GOT3 (cell line): ENCODE data around the gene MAGIX.

Experiments used
- DNase-seq: peaks from one replicate; lab custom pipeline; 2025; ENCODE audit warnings: mixed read lengths; lab: John Stamatoyannopoulos, UW

The MAGIX gene

DNA sequence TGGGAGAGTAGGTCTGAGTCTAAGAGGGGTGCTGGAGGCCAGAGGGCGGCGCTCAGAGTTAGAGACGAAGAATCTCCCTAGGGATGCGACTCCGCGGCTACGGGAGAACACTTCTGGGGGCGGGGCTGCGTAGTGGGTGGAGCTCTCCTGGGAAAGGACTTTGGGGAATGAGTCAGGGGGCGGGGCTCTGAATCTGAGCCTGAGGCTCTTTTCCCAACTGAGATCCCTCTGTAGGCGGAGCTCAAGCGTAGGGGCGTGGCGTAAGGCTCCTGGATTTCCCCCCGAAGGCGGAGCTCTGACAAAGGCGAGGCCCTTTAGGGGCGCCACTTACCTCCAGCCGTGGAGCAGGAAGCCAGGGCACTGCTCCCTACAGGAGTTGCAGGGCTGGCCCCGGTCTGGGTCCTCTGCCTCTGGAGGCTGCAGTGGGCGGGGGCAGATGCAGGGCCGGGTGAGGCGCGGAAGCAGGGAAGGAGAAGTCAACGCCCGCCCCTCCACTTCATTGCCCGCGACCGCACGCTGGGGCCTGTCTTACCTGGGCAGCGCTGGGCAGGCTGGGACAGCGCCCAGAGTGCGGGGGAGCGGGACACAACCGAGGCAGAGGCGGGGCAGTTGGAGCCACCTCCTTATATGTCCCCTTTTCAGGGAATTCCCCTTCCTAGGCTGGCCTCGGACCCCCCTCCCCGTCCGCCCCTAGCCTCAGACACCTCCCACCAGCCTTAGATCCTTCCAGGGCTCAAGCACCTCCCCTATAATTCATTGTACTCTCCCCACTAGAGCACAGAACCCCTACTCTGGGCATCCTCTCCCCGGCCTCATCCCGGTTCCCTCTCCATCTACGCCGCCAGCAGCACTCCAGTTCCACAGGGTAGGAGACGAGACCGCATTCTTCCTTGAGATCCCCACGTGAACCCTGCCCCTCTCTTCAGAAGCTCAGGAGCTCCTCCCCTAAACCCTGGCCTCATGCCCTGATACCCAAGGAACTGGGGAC is 22.0 kb downstream of the MAGIX start:
- peak; percentile 34 for DNase-seq

DNA sequence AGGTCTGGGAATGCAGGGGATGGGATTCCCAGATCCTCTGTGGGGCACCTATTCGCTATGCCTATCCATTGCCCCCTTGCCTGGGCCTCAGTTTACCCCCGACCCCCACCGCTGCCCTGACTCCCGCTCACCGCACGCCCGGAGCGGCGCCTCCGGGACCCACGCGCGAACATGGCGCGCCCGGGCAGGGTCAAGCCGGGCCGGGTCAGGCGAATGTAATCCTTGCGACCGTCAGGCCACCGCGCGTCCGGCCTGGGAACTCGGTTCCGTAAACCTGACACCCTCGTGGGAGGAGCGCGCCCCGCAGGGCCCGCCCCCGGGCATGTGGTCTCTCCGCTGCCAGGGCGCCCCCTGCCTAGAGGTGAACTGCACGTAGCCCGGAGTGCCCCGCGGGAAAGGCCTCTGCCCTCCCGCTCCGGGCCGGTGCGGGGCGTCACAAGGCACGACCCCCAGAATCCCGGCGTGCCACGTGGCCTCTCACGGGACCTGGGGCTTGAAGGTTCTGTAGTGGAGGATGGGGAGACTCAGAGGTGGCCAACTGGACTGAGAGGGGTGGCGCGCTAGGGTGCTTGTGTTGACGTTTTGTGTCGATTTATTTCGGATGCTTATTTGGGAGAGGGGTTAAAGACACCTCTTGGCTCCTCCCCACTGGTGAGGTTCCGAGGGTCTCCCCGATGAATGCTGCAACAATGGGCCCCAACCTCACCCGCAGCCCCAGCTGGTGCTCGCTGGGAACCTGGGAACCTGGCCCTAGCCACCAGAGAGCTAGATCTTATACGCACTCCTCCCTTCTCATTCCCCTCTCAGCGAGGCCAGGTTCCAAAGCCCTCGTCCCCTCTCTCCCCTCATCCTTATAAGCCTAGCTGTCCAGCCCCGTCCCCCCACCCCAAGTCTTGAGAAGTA is 23.8 kb downstream of the MAGIX start, which contains the start of gene PRICKLE3:
Gene PRICKLE3 (minus strand): TSS at position 249 of the 903 bp plus-strand sequence. CDS start 76 bp downstream, at position 173.
- peak; percentile 7 for DNase-seq

DNA sequence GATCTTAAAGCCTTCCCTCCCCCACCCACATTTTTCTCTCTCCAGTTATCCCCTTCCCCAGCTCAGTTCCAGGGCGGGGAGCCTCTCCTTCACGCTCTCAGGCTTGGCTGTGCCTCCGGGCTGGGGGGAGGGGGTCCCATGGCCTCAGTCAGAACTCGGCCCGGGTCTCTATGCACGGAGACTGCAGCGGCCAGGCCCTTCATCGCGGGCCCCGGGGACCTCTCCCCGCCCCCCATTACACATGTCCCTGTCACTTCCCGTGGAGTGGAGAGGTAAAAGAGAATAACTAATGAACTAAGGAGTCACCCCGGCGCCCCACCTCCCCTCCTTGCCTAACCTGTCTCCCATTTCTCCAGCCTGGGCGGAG is 24.5 kb downstream of the MAGIX start:
- DNase-seq: no peak

DNA sequence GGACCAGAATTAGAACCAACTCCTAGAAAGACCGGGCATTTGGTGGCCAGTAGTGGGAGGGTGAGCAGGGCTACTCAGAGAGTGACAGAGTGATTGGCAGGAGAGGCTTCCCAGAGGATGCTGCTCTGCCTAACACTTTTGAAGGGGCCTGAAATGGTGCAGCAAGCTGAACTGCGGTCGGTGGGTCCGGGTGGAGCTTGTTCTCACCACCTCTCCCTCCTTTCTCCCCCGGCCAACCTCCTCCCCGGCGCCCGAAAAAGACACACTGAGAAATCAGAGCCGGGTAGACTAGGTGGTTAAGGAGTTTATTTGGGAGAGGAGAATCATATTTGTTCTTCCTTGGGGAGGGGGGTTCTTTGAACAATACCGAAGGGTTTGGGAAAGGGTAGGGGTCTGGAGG is 25.0 kb downstream of the MAGIX start:
- no peak for DNase-seq

DNA sequence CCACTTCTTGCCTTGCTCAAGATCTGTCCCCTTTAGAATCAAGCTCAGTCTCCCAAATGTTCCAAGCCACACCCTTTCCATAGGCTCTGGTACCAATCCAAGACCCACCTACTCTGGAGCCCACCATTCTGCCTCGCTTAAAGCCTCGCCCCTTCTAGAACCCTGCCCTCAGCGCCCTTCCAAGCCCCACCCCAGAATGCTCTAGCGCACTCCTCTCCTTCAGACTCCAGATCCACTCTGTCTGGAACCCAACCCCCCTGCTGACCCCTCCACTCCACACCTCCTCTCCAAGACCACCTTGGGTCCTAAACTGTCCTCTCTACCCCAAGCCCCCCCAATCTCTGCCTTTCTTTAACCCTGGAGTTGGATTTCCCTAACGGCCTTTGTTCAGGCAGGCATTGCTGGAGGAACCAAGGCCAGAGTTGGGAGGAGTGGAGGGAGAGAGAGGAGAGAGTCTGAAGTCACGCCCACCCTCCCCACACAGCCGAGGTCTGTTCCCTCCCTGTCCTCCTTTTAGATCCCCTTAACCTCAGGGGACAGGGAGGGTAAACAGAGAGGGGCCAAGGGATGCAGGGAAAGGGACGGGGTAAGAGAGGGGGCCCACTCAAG is 26.0 kb downstream of the MAGIX start:
- no peak for DNase-seq

DNA sequence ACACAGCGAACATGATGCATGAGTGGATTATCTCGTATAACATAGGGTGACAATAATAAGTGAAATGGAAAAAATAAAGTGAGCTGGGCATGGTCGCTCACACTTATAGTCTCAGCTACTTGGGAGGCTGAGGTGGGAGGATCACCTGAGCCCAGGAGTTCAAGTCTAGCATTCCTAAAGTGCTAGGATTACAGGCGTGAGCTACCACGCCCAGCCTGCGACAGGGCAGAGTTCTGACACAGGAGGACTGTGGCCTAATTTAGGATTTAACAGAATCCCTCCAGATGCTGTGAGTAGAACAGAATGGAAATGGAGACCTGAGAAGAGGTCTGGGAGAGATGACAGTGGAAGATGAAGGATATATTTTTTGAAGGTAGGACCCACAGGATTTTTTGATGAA is 27.0 kb downstream of the MAGIX start:
- DNase-seq: no peak

DNA sequence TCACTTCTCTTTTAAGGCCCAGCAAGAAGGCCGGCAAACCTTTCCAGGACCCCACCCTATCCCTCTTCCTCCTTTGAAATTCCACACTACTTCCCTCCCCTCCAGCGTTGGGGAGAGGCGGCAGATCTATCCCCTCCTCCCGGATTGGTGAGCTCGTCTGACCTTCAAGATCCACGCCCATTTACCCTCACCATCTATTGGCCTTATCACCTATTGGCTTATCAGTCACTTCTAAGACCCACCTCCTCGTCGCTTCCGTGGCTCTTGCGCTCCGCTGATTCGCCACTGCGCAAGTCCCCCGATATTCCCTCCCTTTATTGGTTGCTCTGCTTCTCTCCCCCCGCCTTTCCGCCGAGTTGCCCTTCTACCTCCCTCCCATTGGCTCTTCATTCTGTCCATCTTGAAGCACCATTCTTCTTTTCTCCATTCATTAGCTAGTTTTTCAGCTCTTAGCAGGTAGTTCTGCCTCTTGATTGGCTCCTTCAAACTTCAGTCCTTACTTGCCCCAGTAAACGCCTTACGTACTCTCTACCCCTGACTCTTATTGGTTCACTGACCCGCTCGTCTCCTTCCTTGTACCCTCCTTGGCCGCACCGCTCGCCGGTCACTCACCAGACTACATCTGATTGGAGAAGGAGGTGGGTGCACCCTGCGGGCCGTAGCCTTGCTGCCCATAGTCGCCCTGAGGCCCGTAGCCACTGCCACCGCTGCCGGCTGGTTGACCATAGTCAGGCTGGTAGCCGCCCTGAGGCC is 28.4 kb downstream of the MAGIX start:
- DNase-seq: peak; percentile 81

DNA sequence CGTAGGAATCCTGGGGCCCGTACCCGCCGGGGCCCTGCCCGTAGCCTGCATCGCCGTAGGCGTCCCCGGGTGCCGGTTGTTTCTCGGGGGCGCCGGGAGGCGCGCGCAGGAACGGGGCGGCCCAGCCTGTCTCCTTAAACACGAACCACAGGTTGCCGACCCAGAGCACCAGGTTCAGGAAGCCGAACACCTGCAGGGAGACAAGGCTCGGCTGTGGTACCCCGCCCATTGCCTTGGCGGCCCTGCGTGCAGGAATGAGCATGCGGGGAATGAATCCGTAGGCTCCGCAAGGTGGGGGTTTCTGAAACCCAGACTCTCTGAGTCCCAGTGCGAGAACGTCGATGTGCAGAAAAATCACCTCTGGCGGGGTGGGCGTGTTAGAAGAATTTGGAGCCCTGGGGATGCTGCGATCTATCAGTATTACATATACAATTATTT is 29.0 kb downstream of the MAGIX start:
- DNase-seq: no peak

DNA sequence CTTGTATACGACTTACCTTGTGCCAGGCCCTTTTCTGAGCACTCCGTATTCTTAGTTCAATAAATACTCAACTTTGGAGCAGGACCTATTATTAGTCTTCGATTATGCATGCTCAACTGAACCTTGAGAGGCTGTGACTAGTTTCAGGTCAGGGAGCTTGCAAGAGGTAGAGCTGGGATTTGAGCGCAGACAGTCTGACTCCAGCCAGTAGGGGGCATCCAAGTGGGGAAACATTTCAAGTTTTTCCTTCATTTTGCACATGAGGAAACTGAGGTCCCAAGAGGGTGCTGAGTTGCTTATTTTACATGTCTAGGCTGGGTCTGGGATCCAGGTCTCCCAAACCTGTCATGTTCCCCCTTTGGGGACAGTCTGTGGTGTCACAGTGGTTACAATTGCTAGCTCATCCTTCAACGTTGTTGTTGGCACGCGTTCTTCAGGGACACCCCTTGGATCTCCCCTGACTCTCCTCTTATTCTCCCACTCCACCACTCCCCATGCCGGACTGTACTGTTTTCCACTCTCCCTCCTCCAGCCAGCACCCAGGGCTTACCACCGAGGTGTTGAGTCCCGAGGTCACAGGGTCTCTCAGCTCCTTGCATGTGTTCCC is 30.3 kb downstream of the MAGIX start:
- DNase-seq: no peak

DNA sequence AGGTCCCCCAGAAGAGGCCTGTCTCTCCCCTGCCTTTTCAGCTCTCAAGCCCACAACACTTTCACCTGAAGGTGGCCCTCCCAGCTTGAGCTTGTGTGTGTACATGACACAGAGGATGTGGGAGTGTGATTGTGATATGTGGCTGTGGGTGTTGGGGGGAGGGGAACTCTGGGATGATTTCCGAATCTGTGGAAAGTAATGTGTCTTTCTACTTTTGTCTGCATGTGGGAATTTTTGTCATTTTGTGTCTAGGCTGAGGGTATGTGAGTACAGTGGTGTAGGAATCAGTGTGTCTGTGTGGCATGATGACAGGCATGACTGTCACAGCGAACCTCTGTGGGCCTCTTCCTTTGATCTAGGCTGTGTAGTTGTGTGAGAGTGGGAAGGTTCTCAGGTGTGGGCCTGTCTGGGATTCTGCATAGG is 31.0 kb downstream of the MAGIX start:
- DNase-seq: no peak

DNA sequence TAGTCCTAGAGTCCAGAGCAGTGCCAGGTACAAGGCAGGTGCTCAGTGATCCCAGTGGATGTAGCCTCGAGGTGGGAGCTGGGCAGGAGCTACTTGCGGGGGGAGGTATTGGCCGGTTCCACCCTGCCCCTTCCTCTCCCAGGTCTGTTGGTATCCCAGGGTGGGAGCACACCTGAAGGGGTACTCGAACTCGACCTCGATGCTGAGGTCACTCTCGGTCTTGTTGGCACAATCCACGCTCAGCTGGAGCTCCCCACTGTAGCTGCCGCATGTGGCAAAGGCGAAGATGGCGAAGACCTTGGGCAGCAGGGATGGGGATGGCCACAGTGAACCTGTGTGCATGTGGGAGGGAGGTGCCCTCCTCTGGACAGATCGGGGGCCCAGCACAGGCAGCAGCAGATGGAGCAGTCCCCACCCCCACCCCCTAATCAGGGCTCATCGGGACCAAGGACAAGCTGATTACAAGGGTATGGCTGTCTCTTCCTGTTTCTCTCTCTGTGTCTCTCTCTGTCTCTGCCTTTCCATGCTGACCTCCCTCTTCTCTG is 35.1 kb downstream of the MAGIX start:
- no peak for DNase-seq

DNA sequence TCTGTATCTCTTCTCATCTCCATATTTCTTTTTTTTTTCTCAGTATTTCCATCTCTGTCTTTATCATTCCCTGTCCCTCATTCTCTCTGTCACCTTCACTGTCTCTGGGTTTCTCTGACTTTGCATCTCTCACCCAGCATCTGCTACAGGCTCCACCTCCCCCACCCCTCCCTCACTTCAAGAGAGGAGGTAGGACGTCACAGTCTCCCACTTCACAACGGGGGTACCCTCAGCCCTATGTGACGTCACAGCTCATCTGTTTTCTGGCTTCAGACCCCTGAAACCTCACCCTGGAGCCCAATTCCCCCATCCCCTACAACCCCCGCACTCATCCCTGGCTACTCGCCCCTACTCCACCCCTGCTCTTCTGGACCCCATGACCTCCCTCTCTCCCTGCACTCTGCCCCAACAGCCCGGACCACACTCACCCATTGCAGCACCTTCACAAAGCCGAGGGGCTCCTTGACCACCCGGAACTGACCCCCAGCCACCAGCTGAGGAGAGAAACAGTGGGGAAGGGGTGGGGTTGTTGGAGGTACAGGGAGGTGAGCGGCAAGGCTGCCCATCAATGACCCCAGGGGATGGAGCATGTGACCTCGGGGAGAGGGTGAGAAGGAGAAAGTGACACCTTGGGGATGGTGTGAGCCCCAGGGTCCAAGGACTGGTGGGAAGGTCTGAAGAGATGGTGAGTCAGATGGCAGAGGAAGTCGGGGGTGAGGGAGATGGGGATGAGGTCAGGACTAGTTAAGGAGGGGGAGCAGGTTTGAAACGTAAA is 36.2 kb downstream of the MAGIX start:
- no peak for DNase-seq

DNA sequence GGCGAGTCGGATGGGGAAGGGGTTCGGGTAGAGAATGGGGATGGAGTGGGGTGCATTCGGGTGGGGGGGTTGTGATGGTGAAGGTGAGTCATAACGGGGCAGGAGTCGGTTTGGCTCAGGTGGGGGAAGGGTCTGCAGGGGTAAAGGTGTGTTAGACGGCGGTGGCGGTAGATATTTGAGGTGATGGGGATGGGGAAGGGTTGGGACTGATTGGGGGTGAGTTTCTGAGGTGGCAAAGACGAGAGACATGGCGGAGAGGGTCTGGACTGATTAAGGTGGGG is 36.7 kb downstream of the MAGIX start:
- DNase-seq: no peak

DNA sequence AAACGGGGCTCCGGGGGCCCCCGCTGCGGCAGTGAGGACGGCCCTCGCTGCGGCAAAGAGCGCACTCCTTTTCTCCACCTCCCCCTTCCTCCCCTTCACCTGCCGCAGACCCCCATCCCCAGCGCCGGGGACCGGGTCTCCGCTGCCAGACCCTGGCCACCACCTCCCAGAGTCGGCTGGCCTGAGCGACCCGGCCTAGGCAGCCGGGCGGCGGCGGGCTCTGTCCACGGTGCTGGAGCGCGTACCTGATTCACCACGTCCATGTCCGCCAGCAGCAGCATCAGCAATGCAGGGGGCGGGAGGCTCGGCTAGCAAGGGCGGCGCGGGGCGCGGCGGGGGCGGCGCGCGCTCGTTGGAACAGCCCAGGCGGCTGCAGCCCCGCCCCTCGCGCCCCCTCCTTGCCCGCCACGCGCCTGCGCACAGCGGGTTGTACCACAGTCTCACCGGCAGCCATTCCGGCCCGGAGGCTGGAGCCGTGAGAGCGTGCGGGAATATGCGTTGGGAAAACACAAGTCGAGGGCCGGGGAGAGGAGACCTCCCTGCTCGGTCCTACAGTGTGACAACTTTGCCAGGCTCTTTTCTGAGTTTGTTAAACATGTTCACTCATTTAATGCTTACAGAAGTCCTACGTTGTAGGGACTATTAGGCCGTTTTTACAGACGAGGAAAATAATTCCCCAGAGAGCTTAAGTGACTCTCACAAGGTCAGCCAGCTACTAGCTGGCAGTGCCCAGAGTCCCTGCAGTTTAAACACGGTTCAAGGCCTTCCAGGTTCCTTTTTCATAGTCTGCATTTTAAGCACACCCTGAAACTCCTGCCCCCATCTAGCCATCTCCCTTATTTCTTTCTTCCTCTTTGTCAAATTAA is 37.6 kb downstream of the MAGIX start, which contains the start of gene SYP:
Gene SYP (minus strand): TSS at position 288 of the 866 bp plus-strand sequence. CDS start 7 bp downstream, at position 281.
- peak; percentile 59 for DNase-seq

DNA sequence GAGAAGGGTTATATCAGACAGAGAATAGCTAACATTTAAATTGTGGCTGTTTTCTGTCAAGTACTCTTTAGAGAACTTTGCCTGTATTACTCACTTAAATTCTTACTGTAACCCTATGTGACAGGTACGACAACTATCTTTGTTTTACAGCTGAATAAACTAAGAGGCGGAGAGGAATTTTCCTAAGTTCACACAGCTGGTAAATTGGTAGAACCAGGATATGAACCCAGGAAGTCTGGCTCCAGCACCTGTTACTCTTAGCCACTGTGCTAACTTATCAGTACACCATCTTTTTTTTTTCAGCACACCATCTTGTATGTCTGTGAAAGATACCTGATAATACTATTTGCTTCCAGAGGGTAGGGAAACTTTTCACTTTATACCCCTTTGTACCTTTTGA is 39.5 kb downstream of the MAGIX start:
- no peak for DNase-seq

DNA sequence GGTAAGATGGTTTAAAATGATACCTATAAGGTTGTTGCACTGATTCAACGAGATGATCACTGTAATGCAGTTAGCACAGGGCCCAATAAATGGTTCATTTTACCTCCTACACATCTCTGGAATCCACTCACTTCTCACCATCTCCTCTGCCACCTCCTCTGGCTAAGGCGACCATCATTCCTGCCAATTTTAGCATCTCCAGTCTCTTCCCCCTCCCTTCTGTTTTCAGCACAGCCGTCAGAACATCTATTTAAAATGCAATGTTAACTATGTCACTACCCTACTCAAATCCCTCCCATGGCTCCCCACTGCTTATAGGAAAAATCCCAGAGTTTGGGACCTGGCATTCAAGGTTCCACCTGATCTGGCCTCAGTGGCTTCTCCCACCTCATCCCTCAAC is 41.0 kb downstream of the MAGIX start:
- no peak for DNase-seq

DNA sequence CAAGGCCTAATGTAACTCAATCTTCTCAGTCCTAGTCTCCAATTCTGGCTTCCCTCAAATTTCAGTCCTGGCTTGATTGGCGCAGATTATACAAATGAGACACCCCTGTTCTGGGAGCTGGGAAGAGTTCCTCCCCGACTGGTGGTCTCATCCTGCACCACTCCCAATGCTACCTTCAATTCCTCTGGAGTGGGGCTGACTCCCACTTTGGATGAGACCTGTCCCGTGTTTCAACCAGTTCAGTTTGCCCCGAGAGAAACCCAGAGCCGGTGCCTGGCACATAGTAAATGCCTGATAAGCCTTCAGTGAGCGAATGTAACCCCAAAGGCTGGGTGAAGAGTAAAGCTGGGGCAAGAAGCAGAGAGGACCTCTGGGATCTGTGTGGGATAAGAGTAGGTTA is 41.5 kb downstream of the MAGIX start:
- DNase-seq: no peak

DNA sequence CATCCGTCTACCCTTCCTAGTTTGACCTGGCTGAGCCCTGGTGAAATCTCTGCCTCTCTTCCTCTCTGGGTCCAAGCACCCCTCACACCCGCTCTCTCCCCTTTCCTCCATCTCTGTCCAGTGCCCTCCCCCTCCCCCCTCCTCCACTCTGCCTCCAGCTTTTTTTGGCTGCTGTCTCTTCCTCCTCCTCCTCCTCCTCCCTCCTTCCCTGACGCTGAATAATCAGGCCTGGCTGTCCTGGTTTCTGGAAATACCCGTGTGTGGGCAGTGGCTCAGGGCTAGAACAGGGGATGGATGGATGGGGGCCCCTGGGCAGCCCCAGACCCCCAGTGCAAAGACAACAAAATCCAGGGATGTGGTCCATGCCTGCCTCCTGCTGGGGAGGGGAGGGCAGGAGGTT is 42.2 kb downstream of the MAGIX start:
- DNase-seq: no peak

DNA sequence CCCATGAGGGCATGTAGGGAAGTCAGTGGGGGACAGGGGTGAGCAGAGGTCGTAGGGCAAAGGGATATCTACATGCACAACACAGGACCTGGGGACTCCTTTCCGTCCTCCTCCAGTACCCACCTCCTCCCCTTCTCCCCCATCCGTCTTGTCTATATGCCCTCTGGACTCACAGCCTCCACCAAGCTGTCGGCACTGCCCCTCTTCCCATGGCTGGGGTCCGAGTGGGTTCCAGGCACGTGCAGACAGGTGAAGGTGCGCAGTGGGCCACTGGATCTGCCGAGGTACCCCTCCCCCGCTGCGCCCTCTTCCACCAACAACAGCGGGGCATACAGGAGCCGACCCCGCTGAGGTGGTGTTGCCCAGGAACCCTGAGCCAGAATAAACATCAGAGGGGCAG is 42.9 kb downstream of the MAGIX start:
- DNase-seq: no peak
